B cell (primary cell): ENCODE data around the gene THAP2.

ENCODE experiments used
- CTCF ChIP-seq: fragments of 200-600 bp; IDR thresholded peaks from one replicate; pipeline ENCODE4 v1.8.0; 2022; ENCODE audit warnings: antibody characterized with exemption, mild to moderate bottlenecking
- EZH2 ChIP-seq: IDR thresholded peaks from 2 replicates; pipeline ENCODE4 v1.6.1; 2012; ENCODE audit warnings: borderline replicate concordance, low read depth, mild to moderate bottlenecking, moderate library complexity, low read length; ENCODE audit not compliant: insufficient read depth, poor library complexity, severe bottlenecking

- TF ChIP-seq EZH2 (no peak), CTCF (no peak)
These were observed 23.8 kb upstream of the THAP2 start for GRCh38 chr12:71640316-71640715.
